ENCODE measurements around the gene ELOVL5. TPM values are rescaled to one million over a fixed set of nuclear protein-coding genes. Genes with fewer than 3 reads are reported as not detected.

ELOVL5 gene
- total RNA-seq, 4 donors from 2014 or later, result 125 to 251 (median 186) TPM

DNA sequence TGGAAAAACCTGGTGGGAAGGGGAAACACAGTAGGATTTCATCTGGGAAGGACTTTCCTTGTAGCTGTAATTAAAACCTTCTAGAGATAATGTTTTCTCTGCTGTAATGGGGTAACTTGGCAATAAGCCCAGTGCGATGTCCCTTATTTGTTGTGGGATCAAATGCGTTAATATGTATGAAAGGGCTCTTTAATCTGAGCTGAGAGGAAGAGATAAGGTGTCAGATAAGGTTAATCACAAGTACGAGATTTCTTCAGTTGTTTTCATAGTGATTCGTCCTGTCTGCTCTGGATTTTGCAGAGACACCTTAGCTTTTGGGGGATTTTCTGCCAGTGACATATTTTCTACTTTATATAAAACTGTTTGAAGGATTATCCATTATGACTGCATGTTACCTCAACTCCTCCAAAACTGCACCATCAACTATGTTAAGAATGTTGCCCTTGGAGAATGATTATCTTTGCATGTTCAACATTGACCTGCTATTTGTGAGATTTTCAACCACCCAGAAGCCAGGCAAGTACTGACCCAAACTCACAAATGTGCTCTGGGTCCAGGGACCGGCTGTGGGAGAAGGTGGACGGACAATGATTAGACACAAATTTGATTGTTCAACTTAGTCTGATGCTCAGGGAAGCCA lies 21.2 kb upstream of the ELOVL5 start:
- ATAC-seq (ENCODE audit: low FRiP score), result no peak

DNA sequence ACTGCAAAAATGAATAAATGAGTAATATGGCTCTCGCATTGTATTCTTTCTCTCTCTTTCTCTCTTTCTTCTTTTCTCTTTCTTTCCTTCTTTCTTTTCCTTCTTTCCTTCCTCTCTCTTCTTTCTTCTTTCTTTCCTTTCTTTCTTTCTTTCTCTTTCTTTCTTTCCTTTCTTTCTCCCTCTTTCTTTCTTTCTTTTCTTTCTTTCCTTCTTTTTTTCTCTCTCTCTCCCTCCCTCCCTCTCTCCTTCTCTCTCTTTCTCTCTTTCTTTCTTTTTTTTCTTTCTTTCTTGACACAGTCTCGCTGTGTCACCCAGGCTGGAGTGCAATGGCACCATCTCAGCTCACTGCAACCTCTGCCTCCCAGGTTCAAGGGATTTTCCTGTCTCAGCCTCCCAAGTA lies 20.3 kb upstream of the ELOVL5 start:
- DNase-seq (ENCODE audit: low spot score) (no peak), ATAC-seq (ENCODE audit: low FRiP score) (no peak)
- TF ChIP-seq, protein P1, sequence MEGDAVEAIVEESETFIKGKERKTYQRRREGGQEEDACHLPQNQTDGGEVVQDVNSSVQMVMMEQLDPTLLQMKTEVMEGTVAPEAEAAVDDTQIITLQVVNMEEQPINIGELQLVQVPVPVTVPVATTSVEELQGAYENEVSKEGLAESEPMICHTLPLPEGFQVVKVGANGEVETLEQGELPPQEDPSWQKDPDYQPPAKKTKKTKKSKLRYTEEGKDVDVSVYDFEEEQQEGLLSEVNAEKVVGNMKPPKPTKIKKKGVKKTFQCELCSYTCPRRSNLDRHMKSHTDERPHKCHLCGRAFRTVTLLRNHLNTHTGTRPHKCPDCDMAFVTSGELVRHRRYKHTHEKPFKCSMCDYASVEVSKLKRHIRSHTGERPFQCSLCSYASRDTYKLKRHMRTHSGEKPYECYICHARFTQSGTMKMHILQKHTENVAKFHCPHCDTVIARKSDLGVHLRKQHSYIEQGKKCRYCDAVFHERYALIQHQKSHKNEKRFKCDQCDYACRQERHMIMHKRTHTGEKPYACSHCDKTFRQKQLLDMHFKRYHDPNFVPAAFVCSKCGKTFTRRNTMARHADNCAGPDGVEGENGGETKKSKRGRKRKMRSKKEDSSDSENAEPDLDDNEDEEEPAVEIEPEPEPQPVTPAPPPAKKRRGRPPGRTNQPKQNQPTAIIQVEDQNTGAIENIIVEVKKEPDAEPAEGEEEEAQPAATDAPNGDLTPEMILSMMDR (IDR thresholded peaks at IDR 0.05), result no peak

More for the DNA sequence above, 21.2 kb upstream of the ELOVL5 start:
- no peak for DNase-seq (ENCODE audit: low spot score)
- TF ChIP-seq, protein P1 (IDR thresholded peaks at IDR 0.05), result no peak

DNA sequence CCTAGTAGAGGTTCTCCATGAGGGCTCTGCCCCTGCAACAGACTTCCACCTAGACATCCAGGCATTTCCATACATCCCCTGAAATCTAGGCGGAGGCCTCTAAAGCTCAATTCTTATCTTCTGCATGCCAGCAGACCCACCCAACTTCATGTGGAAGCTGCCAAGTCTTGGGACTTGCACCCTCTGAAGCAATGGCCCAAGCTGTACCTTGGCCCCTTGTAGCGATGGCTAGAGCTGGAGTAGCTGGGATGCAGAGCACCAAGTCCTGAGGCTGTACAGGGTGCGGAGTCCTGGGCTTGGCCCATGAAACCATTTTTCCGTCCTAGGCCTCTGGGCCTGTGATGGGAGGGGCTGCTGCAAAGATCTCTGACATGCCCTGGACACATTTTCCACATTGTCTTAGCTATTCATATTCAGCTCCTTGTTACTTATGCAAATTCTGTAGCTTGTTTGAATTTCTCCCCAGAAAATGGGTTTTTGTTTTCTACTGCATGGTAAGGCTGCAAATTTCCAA lies 17.4 kb upstream of the ELOVL5 start:
- DNase-seq (ENCODE audit: low spot score) (no peak), ATAC-seq (ENCODE audit: low FRiP score) (no peak)
- TF ChIP-seq, protein P1 (IDR thresholded peaks at IDR 0.05), result no peak

DNA sequence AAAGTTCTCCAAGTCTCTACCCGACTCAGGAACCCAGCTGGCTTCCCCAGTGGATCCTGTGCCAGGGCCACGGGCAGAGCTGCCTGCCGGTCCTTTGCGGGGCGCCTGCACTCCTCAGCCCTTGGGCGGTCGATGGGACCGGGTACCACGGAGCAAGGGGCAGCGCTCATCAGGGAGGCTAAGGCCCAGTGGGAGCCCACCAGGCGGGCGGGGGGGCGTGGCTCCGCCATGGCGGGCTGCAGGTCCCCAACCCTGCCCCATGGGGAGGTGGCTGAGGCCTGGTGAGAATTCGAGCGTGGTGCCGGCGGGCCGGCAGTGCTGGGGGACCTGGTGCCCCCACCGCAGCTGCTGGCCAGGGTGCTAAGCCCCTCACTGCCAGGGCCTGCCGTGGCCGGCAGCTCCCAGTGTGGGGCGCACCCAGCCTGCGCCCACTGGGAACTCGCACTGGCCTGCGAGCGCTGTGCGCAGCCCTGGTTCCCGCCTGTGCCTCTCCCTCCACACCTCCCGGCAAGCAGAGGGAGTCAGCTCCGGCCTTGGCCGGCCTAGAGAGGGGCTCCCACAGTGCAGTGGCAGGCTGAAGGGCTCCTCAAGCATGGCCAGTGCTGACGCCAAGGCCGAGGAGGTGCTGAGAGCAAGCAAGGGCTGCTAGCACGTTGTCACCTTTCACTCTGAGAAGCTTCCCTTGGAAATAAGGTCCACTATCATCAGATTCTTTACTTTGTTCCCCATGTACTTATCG lies 14.8 kb upstream of the ELOVL5 start:
- DNase-seq (ENCODE audit: low spot score) (no peak), ATAC-seq (ENCODE audit: low FRiP score) (no peak)
- TF ChIP-seq, protein P1 (IDR thresholded peaks at IDR 0.05), result no peak

DNA sequence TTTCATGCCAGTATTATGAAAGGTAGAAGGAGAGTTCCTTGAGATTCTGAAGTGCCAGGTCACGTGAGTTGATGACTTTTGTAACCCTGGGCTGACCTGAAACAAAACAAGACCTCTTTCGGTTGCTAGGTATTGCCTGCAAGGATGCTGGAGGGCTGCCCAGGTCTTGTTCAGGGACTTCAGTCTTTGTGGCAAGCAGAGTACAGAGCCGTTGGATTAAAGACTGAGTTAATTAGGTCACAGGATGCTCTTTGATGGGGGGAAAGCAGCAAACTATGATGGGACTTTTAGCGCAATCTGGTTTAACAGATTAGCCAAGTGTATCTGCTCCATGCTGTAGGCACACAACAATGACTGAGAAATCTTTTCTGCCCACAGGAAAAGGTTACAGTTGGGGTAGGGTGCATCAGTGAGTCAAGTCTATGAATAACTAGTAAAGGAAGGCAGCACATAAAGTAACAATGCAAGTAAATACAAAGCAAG lies 12.8 kb upstream of the ELOVL5 start:
- TF ChIP-seq, protein P1 (IDR thresholded peaks at IDR 0.05), result no peak
- ATAC-seq (ENCODE audit: low FRiP score) (no peak), DNase-seq (ENCODE audit: low spot score) (no peak)

DNA sequence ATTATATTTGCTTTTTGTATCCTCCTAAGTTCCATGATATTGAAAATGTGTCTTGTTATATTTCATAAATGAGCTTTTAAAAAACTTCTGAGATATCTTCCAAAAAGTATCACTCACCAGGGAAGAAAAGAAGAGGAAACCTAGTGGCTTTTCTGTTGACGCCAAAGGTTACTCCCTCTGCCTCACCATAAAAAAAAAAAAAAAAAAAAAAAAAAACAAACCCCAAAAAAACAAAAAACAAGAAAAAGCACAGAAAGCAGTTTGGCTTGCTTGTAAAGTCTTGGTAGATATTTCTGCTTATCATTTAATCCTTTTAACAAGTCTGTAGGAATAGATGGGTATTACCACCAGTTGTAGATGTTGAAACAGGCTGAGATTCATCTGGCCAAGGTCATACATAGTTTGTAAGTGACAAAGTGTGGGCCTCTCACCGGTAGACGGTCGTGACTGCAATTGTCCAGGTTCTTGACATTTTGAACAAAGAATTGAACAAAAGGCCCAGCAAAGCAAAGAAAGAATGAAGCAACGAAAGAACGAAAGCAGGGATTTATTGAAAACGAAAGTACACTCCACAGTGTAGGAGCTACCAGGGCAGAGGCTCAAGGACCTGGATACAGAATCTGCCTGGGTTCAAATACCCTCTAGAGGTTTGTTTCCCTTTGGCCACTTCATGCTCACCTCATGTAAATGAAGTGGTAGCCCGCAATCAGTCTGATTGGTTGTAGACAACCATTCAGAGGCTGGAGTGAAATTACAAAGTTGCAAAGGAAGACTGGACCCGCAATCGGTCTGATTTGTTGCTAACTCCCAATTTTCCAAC lies 11.6 kb upstream of the ELOVL5 start:
- DNase-seq (ENCODE audit: low spot score), result no peak
- TF ChIP-seq, protein P1 (IDR thresholded peaks at IDR 0.05), result no peak
- no peak for ATAC-seq (ENCODE audit: low FRiP score)

Data from omental fat pad (tissue), 4 donors.